RCC 7860 (cell line): ENCODE data around the gene ATP8B3.

Source experiments
- DNase-seq: peaks from one replicate; pipeline ENCODE4 v3.0.0-alpha.2; 2015; ENCODE audit warnings: low spot score
- FAIRE-seq: peaks from 2 replicates; lab custom pipeline; 2012; peaks lifted over from hg19 to GRCh38; lab: Jason Lieb, UNC

The ATP8B3 gene

DNA sequence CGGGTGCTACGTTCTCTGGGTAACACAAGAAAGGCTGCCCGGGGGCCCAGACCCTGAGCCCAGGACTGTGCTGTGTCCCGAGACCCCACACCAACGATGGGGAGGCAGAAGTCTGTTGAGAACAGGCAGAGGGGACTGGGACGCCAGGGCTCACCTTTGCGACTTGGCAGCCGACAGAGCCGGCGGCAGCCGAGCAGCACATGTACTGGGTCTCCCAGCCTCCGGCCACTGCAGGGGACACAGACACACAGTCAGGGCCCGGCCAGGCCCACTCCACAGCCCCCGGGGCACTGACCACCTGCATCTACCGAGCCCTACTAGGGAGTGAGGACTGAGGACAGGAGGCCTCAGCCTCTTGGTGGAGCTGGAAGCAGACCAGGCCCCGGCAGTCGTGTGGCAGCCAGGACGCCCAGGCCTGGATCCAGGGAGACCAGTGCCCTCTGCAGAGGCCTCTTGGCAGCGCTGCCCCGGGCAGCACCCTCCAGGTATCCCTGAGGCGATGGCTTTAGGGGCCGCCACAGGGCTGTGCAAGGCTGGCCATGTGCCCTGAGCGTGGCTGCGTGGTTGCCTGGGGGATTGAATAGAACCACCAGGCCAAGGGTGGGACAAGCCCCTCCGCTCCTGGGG lies 5.6 kb upstream of the ATP8B3 start:
- DNase-seq (no peak), FAIRE-seq (no peak)

DNA sequence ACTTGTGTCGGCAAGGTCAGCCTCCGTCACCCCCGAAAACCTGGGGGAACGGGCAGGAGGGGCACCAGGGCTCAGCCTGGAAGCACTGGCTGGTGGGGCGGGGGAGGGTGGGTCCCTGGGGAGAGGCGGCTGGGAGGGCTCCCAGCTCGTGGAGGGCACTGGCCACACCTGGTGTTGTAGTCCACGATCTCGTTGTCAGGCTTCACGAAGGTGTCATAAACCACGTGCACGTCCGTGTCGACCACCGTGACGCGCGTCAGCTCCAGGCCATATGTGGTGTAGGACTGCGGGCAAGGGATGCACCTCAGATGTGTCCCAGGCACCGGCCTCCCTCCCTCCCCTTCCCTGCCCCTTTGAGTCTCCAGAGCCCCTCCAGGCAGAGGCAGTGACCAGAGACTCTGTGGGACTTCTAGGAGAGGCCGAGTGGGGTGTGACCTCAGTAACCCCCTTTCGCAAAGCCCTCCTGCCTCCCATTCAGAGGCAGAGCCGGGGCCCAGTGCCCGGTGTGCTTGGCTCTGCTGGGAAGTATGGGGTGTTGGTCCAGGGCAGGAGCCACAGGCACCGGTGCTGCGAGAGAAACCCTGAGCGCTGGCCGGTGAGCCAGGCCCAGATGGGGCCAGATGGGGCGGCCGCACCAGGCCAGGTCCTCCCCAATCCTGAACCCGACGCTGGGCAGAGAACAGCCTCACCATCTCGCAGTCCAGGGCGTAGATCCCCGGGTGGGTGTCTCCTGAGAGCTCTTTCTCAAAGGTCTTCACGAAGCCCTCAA lies 4.6 kb upstream of the ATP8B3 start:
- DNase-seq (no peak), FAIRE-seq (no peak)

DNA sequence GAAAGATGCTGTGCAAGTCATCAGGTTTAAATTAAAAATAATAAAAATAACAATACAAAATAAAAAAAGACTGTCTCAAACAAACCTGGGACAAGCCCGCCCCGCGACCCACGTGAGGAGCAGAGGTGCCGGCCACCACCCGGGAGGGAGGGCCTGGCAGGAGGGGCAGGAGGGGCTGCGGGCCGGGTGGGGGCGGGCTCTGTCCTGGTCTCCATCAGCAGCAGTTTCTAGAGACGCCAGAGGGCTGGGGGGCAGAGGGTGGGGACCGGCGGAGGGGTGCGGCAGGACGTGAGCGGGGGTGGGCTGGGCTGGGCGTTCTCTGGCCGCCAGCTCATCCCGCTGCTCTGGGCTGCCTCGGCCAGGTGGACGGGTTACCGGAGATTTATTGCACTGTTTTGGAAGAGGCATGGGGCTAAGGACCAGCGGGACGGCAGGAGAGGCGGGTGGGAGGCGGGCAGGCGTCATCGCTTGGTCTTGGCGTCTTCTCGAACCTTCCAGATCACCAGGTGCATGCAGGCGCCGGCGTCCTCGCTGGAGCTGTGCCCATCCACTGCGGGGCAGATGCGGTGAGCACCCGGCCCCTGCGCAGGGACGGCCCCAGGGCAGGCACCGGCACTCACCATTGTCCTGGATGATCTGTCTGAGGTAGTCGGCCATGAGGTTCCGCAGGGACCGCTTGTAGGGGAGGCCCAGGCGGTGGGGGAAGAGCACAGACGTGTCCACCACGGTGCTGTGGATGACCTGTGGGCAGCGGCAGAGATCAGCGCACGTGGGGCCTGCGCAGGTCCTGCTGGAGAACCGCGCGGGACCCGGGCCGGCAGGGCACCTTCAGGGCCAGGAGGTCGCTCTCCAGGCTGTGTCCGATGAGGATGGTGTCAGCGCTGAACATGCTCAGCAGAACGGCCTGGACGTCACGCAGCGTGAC lies 3.8 kb upstream of the ATP8B3 start:
- FAIRE-seq (no peak), DNase-seq (no peak)

DNA sequence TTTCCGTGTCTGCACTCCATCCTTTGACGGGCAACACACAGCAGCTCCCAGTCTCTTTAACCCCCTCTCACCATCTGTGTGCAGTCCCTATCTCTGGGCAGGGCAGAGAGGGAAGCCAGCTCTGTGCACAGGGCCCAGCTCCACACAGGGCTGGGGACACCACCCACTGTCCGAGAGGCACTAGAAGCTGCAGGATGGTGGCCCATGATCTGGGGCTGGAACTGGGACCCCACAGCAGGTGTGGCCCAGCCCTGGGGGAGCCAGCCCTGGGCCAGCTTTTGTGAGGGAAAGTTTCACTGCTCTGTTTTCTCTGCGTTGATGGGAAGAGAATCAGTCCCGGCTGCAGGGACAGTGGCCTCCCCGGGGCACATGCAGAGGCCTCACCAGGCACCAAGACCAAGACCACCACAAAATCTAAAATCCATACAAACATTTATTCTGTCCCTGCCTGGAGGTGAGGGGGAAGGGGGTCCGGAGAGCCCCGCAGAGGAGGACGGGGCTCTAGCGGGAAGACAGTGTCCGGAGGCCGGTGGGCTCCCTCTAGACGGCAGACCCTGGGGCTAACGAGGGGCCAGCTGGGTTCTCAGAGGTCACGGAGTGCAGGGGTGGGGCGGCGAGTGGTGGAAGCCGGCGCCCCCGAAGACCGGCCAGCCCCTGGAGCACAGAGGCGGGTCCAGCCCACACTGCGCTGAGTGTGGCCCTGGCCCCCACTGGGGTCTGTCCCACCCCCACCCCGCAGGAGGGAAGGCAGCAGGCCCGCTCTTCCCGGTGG lies 2.9 kb upstream of the ATP8B3 start:
- FAIRE-seq (no peak), DNase-seq (no peak)

DNA sequence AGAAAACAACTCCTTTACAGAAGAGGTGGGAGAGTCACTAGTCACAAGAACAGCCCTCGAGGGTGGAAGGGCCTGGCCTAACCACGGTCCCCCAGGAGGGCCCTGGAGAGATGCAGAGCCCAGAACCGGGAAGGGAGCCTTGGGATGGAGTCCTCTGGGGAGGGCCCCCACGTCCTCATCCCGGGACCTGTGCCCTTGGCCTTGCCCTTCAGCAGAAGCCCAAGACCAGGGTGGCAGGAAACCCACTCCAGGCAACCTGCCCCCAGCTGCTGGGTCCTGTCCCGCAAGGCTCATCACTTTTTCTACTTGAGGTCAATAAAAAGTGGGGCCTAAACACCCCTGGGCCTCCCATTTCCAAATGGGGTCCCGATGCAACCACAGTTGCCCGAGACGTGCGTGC lies 2.3 kb upstream of the ATP8B3 start:
- no peak for FAIRE-seq

DNA sequence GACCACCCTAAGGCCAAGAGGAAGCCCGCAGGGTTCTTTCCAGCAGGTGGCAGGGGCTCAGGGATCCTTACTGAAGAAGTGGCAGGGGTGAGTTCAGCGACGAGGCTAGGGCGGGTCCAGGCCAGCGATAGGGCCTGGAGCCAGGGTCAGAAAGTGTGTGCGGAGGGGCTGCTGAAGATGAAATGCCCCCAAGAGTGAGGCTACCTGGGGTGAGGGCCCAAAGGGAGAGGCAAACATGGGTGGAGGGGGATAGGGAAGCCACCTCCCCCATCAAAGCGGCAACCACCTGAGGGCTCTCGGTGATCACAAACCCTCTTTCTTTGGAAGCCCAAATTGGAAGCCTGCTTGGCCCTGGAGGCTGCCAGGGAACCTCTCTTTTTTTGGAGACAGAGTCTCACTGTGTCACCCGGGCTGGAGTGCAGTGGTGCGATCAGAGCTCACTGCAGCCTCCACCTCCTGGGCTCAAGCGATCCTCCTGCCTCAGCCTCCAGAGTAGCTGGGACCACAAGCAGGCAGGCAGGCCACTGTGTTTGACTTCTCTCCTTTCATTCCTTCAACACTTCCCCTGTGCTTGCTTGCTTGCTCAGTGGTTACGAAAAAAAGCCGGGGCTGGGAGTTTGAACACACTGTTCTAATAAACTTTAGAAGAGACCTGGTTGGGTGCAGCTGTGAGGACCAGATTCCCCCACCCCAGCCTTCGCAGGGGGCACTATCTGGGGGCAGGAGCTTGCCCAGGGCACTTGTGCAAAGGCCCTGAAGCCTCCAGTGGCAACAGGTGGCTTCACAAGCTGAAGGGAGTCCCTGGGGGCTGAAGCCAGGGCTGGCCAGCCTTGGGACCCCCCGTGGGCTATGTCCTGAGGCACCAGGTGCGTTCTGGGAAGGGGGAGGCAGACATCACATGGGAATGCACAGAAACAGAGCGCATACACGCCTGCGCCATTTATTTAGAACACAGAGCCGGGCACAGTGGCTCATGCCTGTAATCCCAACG lies 1.4 kb upstream of the ATP8B3 start:
- FAIRE-seq: no peak
- DNase-seq: no peak

More for the DNA sequence above, 2.3 kb upstream of the ATP8B3 start:
- no peak for DNase-seq

DNA sequence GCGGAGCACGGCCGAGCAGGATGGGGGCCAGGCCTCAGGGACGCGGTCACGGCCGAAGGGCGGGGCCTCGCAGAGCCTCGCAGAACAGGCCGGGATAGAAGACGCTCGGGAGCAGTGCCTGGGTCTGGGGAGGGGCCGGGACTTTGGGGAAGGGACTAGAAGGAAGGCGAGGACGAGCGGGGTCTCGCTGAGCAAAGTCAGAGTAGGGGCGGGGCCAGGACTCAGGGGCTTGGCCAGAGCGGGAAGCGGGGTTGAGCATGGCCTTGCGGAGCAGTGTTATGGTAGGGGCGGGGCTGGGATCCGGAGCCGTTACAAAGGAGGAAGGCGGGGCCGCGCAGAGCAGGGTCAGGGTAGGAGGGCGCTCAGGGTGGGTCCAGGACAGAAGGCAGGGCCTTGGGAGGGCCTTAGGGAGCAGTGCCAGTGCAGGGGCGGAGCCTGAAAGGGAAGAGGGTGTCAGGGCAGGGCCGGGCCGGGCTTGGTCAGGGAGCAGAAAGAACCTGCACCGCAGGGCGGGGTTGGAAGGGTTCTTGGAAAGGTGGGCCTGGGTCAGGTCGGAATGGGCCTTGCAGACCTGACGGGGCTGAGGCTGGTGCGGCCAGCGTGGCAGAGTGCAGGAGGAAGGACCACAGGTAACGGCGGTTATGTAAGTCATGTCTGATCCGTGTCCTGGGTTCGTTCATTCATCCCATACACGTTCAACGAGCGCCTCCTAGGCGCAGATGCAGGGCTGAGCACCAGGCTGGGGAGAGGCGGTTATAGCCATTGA lies 533 bp upstream of the ATP8B3 start:
- FAIRE-seq (peak; percentile 86), DNase-seq (peak; percentile 94)

DNA sequence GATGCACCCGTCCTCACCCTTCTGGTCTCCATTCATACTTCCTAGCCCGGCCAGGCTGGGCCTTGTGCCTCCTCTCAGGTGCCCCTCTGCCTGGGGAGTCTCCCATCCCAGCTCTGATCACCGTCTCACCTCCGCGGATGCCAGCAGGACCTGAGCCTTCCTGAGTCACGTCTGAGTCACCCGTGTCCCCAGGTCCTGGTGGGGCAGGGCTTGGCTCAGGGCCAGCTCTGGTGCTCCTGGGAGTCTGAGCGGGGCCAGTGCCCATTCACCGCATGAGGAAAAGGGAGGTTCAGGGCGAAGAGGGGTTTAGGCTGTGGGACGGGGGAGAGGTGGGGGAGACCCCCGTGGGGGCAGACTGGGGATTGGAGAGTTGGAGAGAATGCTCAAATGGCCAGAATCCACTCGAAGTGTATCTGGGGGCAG lies 593 bp downstream of the ATP8B3 start:
- FAIRE-seq (peak; percentile 90), DNase-seq (peak; percentile 95)

DNA sequence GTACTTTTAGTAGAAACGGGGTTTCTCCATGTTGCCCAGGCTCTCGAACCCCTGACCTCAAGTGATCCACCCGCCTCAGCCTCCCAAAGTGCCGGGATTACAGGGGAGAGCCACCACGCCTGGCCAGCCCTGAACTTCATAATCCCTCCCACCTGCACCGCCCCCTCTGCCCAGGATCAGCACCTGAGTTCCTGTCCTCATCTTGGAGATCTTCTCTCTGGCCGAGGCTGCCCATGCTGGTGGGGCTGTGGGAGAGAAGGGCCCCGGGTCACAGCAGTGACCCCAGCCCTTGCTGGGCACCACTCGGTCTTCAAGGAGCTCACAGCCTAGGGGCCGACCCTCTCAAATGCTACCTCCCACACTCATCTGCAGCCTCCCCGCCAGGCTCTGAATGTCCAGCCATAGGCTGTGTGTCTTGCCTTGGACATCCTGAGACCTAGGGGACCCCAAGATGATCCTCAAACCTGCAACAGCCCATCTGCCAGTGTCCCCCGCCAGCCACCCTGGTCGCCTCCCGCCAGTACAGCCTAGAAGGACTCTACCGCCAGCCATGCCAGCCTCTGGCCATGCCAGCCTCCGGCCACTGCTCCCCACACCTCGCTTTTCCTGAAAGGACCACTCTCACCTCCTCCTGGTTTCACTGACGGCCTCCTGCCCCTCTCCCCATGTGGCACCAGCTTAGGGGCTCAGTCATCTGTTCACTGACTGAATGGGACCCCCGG lies 1.5 kb downstream of the ATP8B3 start:
- FAIRE-seq: no peak
- DNase-seq: no peak

DNA sequence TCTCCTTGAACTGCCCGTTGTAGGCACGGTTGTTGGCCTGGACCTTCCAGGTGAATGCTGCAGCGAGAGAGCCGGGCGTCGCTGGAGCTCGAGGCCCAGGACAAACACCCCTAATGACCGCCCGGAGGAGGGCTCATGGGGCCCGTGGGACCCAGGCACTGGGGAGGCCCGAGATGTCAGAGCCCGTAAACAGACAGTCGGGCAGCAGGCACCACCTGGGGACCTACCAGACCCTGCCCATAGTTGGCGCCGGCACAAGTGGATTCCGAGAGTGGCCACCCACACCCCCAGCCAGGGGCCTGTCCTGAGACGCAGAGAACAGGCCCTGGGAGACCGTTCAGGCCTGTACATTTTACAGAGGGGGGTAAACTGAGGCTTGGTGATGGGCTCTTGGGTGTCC lies 2.4 kb downstream of the ATP8B3 start:
- no peak for DNase-seq
- FAIRE-seq: no peak

DNA sequence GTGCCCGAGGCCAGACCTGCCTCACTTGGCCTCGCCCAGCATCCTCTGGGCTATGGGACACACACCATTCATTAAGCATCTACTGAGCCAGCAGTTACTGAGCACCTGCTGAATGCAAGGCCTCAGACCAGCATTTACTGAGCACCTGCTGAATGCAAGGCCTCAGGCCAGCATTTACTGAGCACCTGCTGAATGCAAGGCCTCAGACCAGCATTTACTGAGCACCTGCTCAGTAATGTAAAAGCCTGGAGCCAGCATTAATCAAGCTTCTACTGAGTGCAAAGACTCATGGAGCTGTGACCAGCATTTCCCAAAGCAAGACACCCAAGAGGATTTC lies 3.7 kb downstream of the ATP8B3 start:
- FAIRE-seq: no peak
- no peak for DNase-seq

DNA sequence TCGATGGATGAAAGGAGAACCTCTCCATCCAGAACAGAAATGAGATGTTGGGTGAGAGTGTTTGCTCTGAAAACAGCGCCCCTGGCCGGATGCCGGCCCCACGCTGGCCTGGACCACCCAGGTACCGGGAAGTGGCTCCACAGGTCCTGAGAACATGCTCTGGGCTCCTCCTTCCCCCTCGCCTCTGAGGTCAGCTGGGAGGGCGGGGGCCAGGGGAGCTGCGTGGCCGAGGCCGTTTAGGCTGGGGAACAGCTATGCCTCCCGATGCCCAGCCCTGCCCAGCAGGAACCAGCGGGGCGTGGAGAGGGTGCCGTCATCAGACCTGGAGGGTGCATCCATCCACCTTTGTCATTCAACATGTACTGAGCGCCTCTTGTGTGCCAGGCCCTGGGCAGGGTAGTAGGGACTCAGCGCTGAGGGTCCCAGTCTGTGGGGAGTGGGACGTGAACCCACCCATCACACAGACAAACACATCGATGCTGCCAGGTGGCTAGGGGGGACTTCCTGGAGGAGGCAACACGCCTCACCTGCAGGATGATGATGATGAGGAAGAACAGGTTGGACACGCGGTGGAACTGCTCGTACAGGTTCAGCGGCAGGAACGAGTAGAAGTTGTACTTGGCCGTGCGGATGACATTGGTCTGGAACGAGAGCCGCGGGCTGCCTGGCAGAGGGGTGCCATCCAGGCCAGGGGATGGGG lies 4.2 kb downstream of the ATP8B3 start:
- no peak for FAIRE-seq
- no peak for DNase-seq

DNA sequence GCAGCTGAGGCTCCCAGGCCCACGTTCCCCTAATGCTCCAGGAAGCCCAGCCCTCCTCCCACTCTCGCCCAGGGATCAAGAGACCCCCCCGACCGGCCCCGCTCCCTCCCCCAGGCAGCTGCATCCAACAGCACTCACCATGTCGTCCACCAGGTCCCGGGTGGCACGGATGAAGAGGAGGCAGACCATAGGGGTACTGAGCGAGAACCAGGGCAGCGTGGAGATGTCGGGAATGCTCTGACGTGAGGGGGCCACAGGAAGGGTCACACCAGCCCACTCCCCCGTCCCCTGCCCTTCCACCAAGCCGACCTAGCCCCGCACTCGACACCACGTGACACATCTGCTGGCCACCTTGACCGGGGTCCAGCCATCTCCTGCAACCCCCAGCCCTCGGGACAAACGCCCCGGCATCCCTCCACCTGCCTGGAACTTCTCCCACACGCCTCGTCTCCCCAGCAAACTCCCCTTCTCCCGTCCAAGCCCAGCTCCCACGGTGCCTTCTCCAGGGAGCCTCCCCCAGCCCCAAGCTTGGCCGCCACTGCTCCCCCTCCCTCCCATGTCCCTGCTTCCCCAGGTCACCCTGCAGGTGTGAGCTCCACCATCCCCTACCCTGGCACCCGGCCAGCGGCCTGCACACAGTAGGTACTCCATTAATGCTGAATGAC lies 4.9 kb downstream of the ATP8B3 start:
- DNase-seq: no peak
- no peak for FAIRE-seq

DNA sequence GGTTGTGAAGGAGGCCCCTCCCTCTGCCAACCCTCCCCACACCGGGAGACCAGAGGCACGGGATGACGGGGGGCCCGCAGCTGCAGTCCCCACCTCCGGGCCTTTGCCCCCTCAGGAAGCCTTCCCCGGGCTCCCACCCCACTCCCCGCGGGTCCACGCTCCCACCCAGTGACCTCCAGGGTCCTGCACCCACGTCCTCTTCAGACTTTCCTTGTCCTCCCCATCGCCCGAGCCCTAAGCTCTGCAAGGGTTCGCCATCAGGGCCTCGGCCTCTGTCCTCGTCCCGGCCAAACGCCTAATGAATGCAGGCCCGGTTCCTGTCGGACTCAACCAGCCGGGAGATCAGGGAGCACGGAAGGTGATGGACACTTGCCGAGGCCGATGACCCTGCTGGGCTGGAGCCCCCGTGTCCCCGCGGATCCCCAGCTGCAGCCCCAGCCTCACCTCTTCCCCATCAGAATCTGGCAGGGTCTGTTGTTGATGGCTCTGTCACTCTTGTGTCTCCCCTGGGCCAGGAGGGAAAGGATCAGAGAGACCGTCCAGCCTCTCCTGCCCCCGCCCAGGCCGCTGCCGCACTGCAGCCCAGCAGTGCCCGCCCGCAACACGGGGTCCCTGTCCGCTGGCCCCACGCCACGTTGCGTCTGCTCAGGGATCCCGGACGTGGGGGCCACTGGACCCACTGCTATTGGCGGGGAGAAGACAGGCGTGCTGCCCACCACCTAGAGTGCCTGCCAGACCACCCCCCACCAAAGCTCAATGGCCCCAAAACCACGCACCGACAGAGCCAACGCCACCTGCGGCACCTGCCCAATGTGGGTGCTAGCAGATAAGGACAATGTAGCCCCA lies 5.7 kb downstream of the ATP8B3 start:
- DNase-seq: no peak
- no peak for FAIRE-seq

DNA sequence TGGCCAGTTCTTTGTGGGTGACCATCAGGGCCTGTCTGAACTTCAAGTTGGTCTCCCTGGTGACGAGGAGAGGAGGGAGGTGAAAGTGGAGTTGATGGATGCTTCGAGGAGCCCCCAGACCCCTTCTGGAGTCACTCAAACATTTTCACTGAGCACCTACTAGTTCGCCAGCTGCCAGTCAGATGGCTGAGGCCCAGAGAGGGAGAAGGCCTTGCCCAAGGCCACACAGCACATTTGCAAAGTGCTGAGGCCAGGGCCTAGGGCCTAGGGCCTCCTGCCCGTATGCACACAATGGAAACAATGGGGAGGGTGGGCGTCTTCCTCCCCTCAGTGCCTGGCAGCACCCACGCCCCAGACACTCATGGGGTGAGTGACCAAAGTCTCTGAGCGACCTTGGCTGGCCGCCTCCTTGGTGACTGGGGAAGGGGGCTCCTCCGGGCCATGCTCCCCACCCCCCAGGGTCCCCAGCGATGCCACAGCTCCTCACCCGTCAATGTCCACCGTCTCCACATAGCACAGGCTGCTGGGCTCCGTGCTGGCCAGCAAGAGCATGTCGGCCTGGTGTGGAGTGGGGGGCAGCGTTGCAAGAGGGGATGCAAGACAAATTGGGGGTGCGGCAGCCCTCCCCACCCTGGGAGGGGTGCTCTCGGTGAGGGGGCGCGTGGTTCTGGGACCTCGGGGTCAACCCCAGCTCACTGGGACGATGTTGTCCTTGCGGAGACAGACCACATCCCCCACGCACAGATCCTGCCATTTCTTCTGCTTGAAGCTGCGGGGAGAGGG lies 6.5 kb downstream of the ATP8B3 start:
- FAIRE-seq: no peak
- DNase-seq: no peak

DNA sequence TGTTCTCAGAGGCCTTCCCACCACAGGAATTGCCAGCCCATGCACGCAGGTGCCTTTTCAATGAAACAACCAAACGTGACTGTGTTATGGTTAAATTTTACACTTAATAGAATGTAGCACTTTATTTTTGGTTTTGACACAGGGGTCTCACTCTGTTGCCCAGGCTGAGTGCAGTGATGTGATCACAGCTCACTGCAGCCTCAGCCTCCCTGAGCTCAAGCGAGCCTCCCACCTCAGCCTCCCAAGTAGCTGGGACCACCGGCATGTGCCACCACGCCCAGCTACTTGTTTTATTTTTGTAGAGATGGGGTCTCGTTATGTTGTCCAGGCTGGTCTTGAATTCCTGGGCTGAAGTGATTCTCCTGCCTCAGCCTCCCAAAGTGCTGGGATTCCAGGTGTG lies 7.2 kb downstream of the ATP8B3 start:
- DNase-seq (no peak), FAIRE-seq (no peak)
